ENCODE data around the gene TTLL10.

Gene TTLL10

DNA sequence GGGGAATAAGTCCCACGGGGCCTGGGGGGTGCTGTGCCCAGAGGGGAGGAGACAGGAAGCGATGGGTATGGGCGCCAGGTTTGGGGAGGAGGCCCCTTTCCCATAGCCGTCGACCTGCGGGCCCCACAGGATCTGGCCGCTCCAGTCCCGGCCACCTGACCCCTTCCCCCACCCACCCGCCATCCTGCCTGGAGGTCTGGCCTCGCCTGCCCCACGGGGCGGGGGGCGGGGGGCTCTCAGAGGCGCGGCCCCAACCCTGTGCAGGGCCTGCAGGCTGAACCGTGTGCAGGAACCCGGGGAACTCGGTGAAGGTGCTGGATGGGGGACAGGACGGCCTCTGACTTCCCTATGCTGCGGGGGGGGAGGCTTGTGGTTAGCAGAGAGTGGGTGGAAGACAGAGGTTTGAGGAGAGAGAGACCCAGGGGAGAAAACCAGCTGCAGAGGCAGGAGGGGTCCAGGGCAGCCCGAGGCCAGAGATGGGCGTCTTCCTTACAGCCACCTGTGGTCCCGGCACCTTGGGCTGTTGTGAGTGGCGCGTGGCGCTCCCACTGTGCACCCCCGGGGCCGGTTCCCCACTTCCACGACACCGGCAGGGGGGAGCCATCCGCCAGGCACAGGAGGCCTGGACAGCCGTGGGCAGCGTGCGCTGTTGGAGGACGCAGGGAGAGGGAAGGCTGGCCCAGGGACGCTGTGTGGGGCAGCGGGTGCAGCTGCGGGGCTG is 35.2 kb downstream of the TTLL10 start:
- TF ChIP-seq, protein P1, sequence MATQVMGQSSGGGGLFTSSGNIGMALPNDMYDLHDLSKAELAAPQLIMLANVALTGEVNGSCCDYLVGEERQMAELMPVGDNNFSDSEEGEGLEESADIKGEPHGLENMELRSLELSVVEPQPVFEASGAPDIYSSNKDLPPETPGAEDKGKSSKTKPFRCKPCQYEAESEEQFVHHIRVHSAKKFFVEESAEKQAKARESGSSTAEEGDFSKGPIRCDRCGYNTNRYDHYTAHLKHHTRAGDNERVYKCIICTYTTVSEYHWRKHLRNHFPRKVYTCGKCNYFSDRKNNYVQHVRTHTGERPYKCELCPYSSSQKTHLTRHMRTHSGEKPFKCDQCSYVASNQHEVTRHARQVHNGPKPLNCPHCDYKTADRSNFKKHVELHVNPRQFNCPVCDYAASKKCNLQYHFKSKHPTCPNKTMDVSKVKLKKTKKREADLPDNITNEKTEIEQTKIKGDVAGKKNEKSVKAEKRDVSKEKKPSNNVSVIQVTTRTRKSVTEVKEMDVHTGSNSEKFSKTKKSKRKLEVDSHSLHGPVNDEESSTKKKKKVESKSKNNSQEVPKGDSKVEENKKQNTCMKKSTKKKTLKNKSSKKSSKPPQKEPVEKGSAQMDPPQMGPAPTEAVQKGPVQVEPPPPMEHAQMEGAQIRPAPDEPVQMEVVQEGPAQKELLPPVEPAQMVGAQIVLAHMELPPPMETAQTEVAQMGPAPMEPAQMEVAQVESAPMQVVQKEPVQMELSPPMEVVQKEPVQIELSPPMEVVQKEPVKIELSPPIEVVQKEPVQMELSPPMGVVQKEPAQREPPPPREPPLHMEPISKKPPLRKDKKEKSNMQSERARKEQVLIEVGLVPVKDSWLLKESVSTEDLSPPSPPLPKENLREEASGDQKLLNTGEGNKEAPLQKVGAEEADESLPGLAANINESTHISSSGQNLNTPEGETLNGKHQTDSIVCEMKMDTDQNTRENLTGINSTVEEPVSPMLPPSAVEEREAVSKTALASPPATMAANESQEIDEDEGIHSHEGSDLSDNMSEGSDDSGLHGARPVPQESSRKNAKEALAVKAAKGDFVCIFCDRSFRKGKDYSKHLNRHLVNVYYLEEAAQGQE (IDR thresholded peaks at IDR 0.05; ENCODE audit: insufficient replicate concordance, low read depth): no peak
- TF ChIP-seq GABPA (IDR thresholded peaks at IDR 0.05; ENCODE audit: low read depth): no peak
- TF ChIP-seq CTCF (IDR thresholded peaks at IDR 0.05; ENCODE audit: insufficient read depth, low read length): no peak
- TF ChIP-seq SPI1 (IDR thresholded peaks at IDR 0.05; ENCODE audit: borderline replicate concordance, low read depth): peak; percentile 68
- TF ChIP-seq POLR2AphosphoS5 (IDR thresholded peaks at IDR 0.05; ENCODE audit: low read depth): peak; percentile 63; the same call in 1 of the 2 replicates
- DNase-seq (ENCODE audit: low read depth in 1 of 2, low spot score in 1 of 2): peak in 1 of 2 experiments; percentile 79
- H3K4me3 ChIP-seq (replicated peaks; ENCODE audit: insufficient read depth, low read length): no peak overlapping the region
- no peak overlapping the region for H3K27ac ChIP-seq (replicated peaks)
- H3K27me3 ChIP-seq (ENCODE audit: insufficient read depth, poor library complexity, severe bottlenecking): peaks cover 36% of the 10 kb centered on the region

DNA sequence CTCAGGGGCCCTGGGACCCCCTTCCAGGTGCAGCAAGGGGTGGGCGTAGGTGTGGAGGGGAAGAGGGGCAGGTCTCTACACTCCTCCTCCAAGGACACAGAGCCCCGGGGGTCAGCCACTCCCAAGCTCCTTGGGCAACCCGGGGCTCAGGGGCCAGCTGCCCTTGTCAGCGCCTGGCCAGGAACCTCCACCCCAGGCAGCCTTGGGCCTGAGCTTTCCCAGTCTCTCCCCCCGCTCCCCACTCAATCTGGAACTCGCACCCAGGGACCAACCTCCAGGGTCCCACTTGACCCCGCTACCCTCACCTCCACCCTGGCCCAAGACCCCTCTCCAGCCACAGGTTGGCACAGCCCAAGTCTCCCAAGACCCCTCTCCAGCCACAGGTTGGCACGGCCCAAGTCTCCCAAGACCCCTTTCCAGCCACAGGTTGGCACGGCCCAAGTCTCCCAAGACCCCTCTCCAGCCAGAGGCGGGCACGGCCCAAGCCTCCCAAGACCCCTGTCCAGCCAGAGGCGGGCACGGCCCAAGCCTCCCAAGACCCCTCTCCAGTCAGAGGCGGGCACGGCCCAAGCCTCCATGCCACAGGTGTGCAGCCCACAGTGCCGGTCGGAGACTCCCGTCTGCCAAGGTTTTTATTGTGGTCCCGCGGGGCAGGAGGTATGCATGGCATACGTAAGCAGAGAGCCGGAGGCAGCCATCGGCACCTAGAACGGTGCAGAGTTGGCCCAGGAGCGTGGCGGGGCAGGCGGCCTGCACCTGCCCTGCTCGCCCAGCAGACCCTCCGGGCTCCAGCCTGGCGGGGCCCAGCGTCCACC is 37.3 kb downstream of the TTLL10 start:
- TF ChIP-seq CTCF (IDR thresholded peaks at IDR 0.05; ENCODE audit: insufficient read depth, low read length) (no peak), GABPA (IDR thresholded peaks at IDR 0.05; ENCODE audit: low read depth) (no peak), SPI1 (IDR thresholded peaks at IDR 0.05; ENCODE audit: borderline replicate concordance, low read depth) (no peak), POLR2AphosphoS5 (IDR thresholded peaks at IDR 0.05; ENCODE audit: low read depth) (no peak)
- TF ChIP-seq, protein P1 (IDR thresholded peaks at IDR 0.05; ENCODE audit: insufficient replicate concordance, low read depth): no peak
- H3K27ac ChIP-seq (replicated peaks): no peak overlapping the region
- peaks cover 23% of the 10 kb centered on the region for H3K27me3 ChIP-seq (ENCODE audit: insufficient read depth, poor library complexity, severe bottlenecking)
- DNase-seq (ENCODE audit: low read depth in 1 of 2, low spot score in 1 of 2): no peak
- no peak overlapping the region for H3K4me3 ChIP-seq (replicated peaks; ENCODE audit: insufficient read depth, low read length)

- Histone ChIP-seq H3K4me3 (replicated peaks; ENCODE audit: insufficient read depth, low read length) (no peak overlapping the region), H3K27ac (replicated peaks) (no peak overlapping the region), H3K27me3 (ENCODE audit: insufficient read depth, poor library complexity, severe bottlenecking) (peaks cover 15% of the 10 kb centered on the region)
- DNase-seq (ENCODE audit: low read depth in 1 of 2, low spot score in 1 of 2): no peak
- TF ChIP-seq CTCF (IDR thresholded peaks at IDR 0.05; ENCODE audit: insufficient read depth, low read length) (no peak), POLR2AphosphoS5 (IDR thresholded peaks at IDR 0.05; ENCODE audit: low read depth) (no peak), GABPA (IDR thresholded peaks at IDR 0.05; ENCODE audit: low read depth) (no peak), SPI1 (IDR thresholded peaks at IDR 0.05; ENCODE audit: borderline replicate concordance, low read depth) (no peak)
- TF ChIP-seq, protein P1 (IDR thresholded peaks at IDR 0.05; ENCODE audit: insufficient replicate concordance, low read depth): no peak
These were observed 38.1 kb downstream of the TTLL10 start for GRCh38 chr1:1211541-1212441.

All from HL-60 (cell line).